Measurements from ENCODE around the gene SPINK6. TPM values are rescaled to one million over a fixed set of nuclear protein-coding genes. Genes with fewer than 3 reads are reported as not detected.

SPINK6 gene
- total and polyA plus RNA-seq, 9 of the 15 experiments (the other 6 are each of a cell fraction or from before 2014, with no cell fraction given), result not detected

- Histone ChIP-seq H4K20me1 (replicated peaks; ENCODE audit: control insufficient read depth, insufficient read depth, low read length) (no peaks in the 10 kb centered on the region), H3K27me3 (ENCODE audit: control insufficient read depth in 2 of 2, insufficient read depth in 2 of 2, low read length in 2 of 2) (no peaks in the 10 kb centered on the region), H3K36me3 (ENCODE audit: control insufficient read depth, insufficient read depth, low read length) (no peaks in the 10 kb centered on the region), H3K4me1 (replicated peaks in 1 of 2; ENCODE audit: control insufficient read depth in 2 of 2, insufficient read depth in 2 of 2, low read length in 2 of 2) (no peaks in the 10 kb centered on the region), H3K79me2 (ENCODE audit: control insufficient read depth, insufficient read depth, low read length) (no peaks in the 10 kb centered on the region), H2AFZ (ENCODE audit: low read depth, low read length) (no peak overlapping the region), H3K4me3 (no peak overlapping the region), H3K9me1 (ENCODE audit: control insufficient read depth, insufficient read depth, low read length) (no peaks in the 10 kb centered on the region), H3K27ac (ENCODE audit: extremely low read depth, low read depth, low read length) (no peak overlapping the region), H3K4me2 (ENCODE audit: insufficient read depth, low read length) (no peak overlapping the region), H3K9me3 (replicated peaks; ENCODE audit: control insufficient read depth, insufficient read depth, low read depth, low read length) (no peaks in the 10 kb centered on the region), H3K9ac (ENCODE audit: insufficient read depth in 1 of 2, low read depth in 2 of 2, low read length in 2 of 2) (no peak overlapping the region)
- ChIA-PET POLR2A (interaction anchor here (1.2 kb wide), 1 partner anchor 65 kb away, joined by 3 read pairs; no protein-coding TSS in a partner anchor), CTCF (ENCODE audit: low intra/inter-chr PET ratio) (no interaction called here)
- in situ Hi-C loops (cut with MboI), result loop anchor here (25.0 kb wide), 1 partner anchor 846 kb away; no protein-coding TSS in a partner anchor
- FAIRE-seq (no peak), ATAC-seq (no peak), DNase-seq (ENCODE audit: extremely low read depth in 1 of 4, low spot score in 3 of 4) (no peak)
- no TSS peak for BruUV-seq (replicated peaks)
- WGBS (ENCODE audit: insufficient coverage, low coverage, missing lambda C conversion rate), result 0% methylated on average over 1 of the region's 1 CpG
- intact Hi-C loops (cut with micrococcal nuclease), result no loop called here
- TF ChIP-seq RBM34 (IDR thresholded peaks at IDR 0.05; ENCODE audit: borderline replicate concordance, insufficient read depth, low read length) (no peak), SRF (CRISPR knock-in tag; IDR thresholded peaks at IDR 0.05) (no peak), ZNF77 (CRISPR knock-in tag; IDR thresholded peaks at IDR 0.05) (no peak), ZNF695 (CRISPR knock-in tag; IDR thresholded peaks at IDR 0.05) (no peak)
Observed at GRCh38 chr5:148191010-148191409, 11.8 kb upstream of the SPINK6 start.

DNA sequence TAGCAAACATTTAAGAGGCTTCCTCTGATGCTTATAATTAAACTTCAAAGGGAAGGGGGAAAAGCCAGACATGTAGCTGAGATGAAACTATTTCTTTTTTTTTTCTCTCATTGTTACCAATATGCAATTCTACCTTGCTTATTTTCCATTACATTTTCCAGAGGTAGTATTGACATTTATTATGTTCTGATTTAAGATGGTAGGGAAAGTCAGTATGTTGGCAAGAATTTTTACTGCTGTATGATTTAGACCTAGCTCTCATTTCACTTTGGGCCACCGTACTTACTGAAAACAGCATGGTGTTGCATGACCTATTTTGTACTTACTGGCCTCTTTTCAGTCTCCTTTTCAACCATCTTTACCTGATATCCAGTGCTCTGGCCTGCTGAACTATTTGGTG lies 9.6 kb upstream of the SPINK6 start:
- no peak overlapping the region for H3K4me3 ChIP-seq
- H3K9ac ChIP-seq (ENCODE audit: insufficient read depth in 1 of 2, low read depth in 2 of 2, low read length in 2 of 2), result no peak overlapping the region
- no peaks in the 10 kb centered on the region for H3K27me3 ChIP-seq (ENCODE audit: control insufficient read depth in 2 of 2, insufficient read depth in 2 of 2, low read length in 2 of 2)
- no peak overlapping the region for H3K4me2 ChIP-seq (ENCODE audit: insufficient read depth, low read length)
- no peaks in the 10 kb centered on the region for H3K9me1 ChIP-seq (ENCODE audit: control insufficient read depth, insufficient read depth, low read length)
- WGBS (ENCODE audit: insufficient coverage, low coverage, missing lambda C conversion rate), result 7% methylated on average over 1 of the region's 1 CpG
- FAIRE-seq (no peak), ATAC-seq (no peak), DNase-seq (ENCODE audit: extremely low read depth in 1 of 4, low spot score in 3 of 4) (no peak)
- no peaks in the 10 kb centered on the region for H3K36me3 ChIP-seq (ENCODE audit: control insufficient read depth, insufficient read depth, low read length)
- intact Hi-C loops (cut with micrococcal nuclease) (no loop called here), in situ Hi-C loops (cut with MboI) (loop anchor here (25.0 kb wide), 1 partner anchor 844 kb away; no protein-coding TSS in a partner anchor)
- no peak overlapping the region for H3K27ac ChIP-seq (ENCODE audit: extremely low read depth, low read depth, low read length)
- ChIA-PET CTCF (ENCODE audit: low intra/inter-chr PET ratio) (no interaction called here), POLR2A (no interaction called here)
- H3K9me3 ChIP-seq (replicated peaks; ENCODE audit: control insufficient read depth, insufficient read depth, low read depth, low read length), result no peaks in the 10 kb centered on the region
- H3K79me2 ChIP-seq (ENCODE audit: control insufficient read depth, insufficient read depth, low read length), result no peaks in the 10 kb centered on the region
- BruUV-seq (replicated peaks), result no TSS peak
- H3K4me1 ChIP-seq (replicated peaks in 1 of 2; ENCODE audit: control insufficient read depth in 2 of 2, insufficient read depth in 2 of 2, low read length in 2 of 2), result no peaks in the 10 kb centered on the region
- no peak overlapping the region for H2AFZ ChIP-seq (ENCODE audit: low read depth, low read length)
- no peaks in the 10 kb centered on the region for H4K20me1 ChIP-seq (replicated peaks; ENCODE audit: control insufficient read depth, insufficient read depth, low read length)
- TF ChIP-seq, protein P1, sequence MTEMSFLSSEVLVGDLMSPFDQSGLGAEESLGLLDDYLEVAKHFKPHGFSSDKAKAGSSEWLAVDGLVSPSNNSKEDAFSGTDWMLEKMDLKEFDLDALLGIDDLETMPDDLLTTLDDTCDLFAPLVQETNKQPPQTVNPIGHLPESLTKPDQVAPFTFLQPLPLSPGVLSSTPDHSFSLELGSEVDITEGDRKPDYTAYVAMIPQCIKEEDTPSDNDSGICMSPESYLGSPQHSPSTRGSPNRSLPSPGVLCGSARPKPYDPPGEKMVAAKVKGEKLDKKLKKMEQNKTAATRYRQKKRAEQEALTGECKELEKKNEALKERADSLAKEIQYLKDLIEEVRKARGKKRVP (CRISPR knock-in tag; IDR thresholded peaks at IDR 0.05), result no peak
- TF ChIP-seq MYBL2 (IDR thresholded peaks at IDR 0.05; ENCODE audit: low read depth), result no peak
- TF ChIP-seq MYBL2 (CRISPR knock-in tag; IDR thresholded peaks at IDR 0.05; ENCODE audit: borderline replicate concordance), result no peak
- TF ChIP-seq ZNF212 (CRISPR knock-in tag; IDR thresholded peaks at IDR 0.05), result no peak
- no peak for TF ChIP-seq THRA (IDR thresholded peaks at IDR 0.05)
- no peak for TF ChIP-seq ARID3A (IDR thresholded peaks at IDR 0.05; ENCODE audit: borderline replicate concordance, low read depth, low read length)
- TF ChIP-seq NCOR1 (IDR thresholded peaks at IDR 0.05), result no peak
- no peak for TF ChIP-seq TCFL5 (CRISPR knock-in tag; conservative IDR thresholded peaks at IDR 0.05)
- no peak for TF ChIP-seq U2AF1 (optimal IDR thresholded peaks at IDR 0.05; ENCODE audit: low read depth, low read length)

All from K562 (cell line).